ENCODE results near the gene PXT1. TPM values are rescaled to one million over a fixed set of nuclear protein-coding genes. Genes with fewer than 3 reads are reported as not detected.

PXT1 gene
- total and polyA plus RNA-seq, 2 experiments from 2014 or later = not detected

DNA sequence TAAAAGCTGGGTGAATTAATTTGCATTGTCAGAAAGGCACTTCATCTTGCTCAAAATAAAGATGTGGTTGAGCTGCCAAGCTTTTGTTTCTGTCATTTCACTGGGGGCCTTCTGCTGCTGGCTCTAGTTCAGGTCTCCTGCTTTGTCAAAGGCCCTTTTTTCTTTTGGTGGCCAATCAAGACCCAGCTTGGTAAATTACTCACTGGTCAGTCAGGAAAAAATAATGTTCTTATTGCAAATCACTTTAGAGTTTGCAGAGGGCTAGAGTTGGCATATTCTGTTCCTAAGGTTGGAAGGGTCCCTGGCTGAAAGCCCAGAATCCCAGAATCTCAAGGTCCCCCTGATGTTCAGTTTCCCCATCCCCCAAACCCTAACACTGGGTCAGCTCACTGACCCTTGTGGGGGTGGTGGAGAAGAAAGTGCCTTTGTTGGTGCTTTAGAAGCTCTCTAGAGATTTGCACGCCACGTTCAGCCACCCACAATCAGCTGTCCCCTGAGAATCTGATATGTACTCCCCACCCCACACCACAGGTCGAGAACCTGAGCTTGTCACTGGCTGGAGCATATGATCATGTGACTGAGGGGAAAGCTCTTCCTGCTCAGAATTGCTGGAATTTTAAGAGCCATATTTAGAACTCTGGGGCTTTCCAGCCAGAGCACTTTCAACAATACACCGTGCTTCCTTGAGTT lies 84.3 kb downstream of the PXT1 start:
- H3K27me3 ChIP-seq = no peaks in the 10 kb centered on the region
- peak; percentile 41 for DNase-seq (ENCODE audit: low spot score)
- H3K79me2 ChIP-seq = no peaks in the 10 kb centered on the region
- no peak overlapping the region for H3K4me2 ChIP-seq
- TF ChIP-seq CTCF (IDR thresholded peaks at IDR 0.05; ENCODE audit: poor library complexity) (no peak), EZH2phosphoT487 (IDR thresholded peaks at IDR 0.05; ENCODE audit: low read depth, severe bottlenecking, unreplicated experiment) (no peak), EZH2 (IDR thresholded peaks at IDR 0.05; ENCODE audit: borderline replicate concordance) (no peak)
- peaks cover 4% of the 10 kb centered on the region for H3K4me1 ChIP-seq (ENCODE audit: insufficient read depth)
- H3K36me3 ChIP-seq (replicated peaks; ENCODE audit: insufficient read depth, low read depth) = no peaks in the 10 kb centered on the region
- H3K9me2 ChIP-seq (replicated peaks; ENCODE audit: insufficient read depth) = no peaks in the 10 kb centered on the region
- H4K20me1 ChIP-seq (ENCODE audit: insufficient read depth, poor library complexity, severe bottlenecking) = no peaks in the 10 kb centered on the region
- no peak overlapping the region for H3K4me3 ChIP-seq
- no peak overlapping the region for H2AFZ ChIP-seq
- H3K27ac ChIP-seq = peak overlapping the region; percentile 77
- H3K9me3 ChIP-seq (ENCODE audit: low read depth) = no peaks in the 10 kb centered on the region
- WGBS (ENCODE audit: low lambda C conversion rate, missing lambda C conversion rate) = 69% methylated on average over 4 of the region's 4 CpGs

GRCh38 chr6:36357872-36358225 lies 84.8 kb downstream of the PXT1 start:
- H3K27ac ChIP-seq = peak overlapping the region; percentile 77
- no peak for TF ChIP-seq EZH2 (IDR thresholded peaks at IDR 0.05; ENCODE audit: borderline replicate concordance)
- TF ChIP-seq CTCF (IDR thresholded peaks at IDR 0.05; ENCODE audit: poor library complexity) = no peak
- TF ChIP-seq EZH2phosphoT487 (IDR thresholded peaks at IDR 0.05; ENCODE audit: low read depth, severe bottlenecking, unreplicated experiment) = no peak

GRCh38 chr6:36355819-36356218 lies 86.8 kb downstream of the PXT1 start:
- Histone ChIP-seq H2AFZ (no peak overlapping the region), H3K9me3 (ENCODE audit: low read depth) (no peaks in the 10 kb centered on the region), H3K4me3 (no peak overlapping the region), H4K20me1 (ENCODE audit: insufficient read depth, poor library complexity, severe bottlenecking) (no peaks in the 10 kb centered on the region), H3K27ac (no peak overlapping the region), H3K4me2 (no peak overlapping the region), H3K4me1 (ENCODE audit: insufficient read depth) (peaks cover 15% of the 10 kb centered on the region), H3K79me2 (no peaks in the 10 kb centered on the region), H3K36me3 (replicated peaks; ENCODE audit: insufficient read depth, low read depth) (no peaks in the 10 kb centered on the region), H3K9me2 (replicated peaks; ENCODE audit: insufficient read depth) (no peaks in the 10 kb centered on the region), H3K27me3 (no peaks in the 10 kb centered on the region)
- no peak for TF ChIP-seq CTCF (IDR thresholded peaks at IDR 0.05; ENCODE audit: poor library complexity)
- no peak for TF ChIP-seq EZH2phosphoT487 (IDR thresholded peaks at IDR 0.05; ENCODE audit: low read depth, severe bottlenecking, unreplicated experiment)
- no peak for TF ChIP-seq EZH2 (IDR thresholded peaks at IDR 0.05; ENCODE audit: borderline replicate concordance)
- WGBS (ENCODE audit: low lambda C conversion rate, missing lambda C conversion rate) = 74% methylated on average over 4 of the region's 4 CpGs
- no peak for DNase-seq (ENCODE audit: low spot score)

More at GRCh38 chr6:36357872-36358225, 84.8 kb downstream of the PXT1 start:
- no peaks in the 10 kb centered on the region for H4K20me1 ChIP-seq (ENCODE audit: insufficient read depth, poor library complexity, severe bottlenecking)
- H3K79me2 ChIP-seq = no peaks in the 10 kb centered on the region
- H2AFZ ChIP-seq = no peak overlapping the region
- 89% methylated on average over 3 of the region's 3 CpGs for WGBS (ENCODE audit: low lambda C conversion rate, missing lambda C conversion rate)
- peak; percentile 48 for DNase-seq (ENCODE audit: low spot score)
- H3K4me1 ChIP-seq (ENCODE audit: insufficient read depth) = peaks cover 4% of the 10 kb centered on the region
- H3K4me2 ChIP-seq = no peak overlapping the region
- no peaks in the 10 kb centered on the region for H3K9me2 ChIP-seq (replicated peaks; ENCODE audit: insufficient read depth)
- no peak overlapping the region for H3K4me3 ChIP-seq
- no peaks in the 10 kb centered on the region for H3K27me3 ChIP-seq
- no peaks in the 10 kb centered on the region for H3K36me3 ChIP-seq (replicated peaks; ENCODE audit: insufficient read depth, low read depth)
- H3K9me3 ChIP-seq (ENCODE audit: low read depth) = no peaks in the 10 kb centered on the region
